K562 (cell line): ENCODE measurements around the gene CTDSPL.

Source experiments
- CHD1 ChIP-seq: fragments of 200-600 bp; sonication (generic); IDR thresholded peaks from one replicate; pipeline ENCODE4 v1.6.1; 2012; ENCODE audit warnings: mild to moderate bottlenecking, moderate library complexity, low read length, inconsistent platforms
- HDGF ChIP-seq: fragments of 450-650 bp; IDR thresholded peaks from 2 replicates; pipeline ENCODE4 v1.6.1; 2016
- NUFIP1 ChIP-seq: fragments of 450-650 bp; IDR thresholded peaks from 2 replicates; pipeline ENCODE4 v1.6.1; 2018; ENCODE audit not compliant: partially characterized antibody
- POLR2AphosphoS5 ChIP-seq: IDR thresholded peaks from 2 replicates; pipeline ENCODE4 v1.6.1; 2011; ENCODE audit warnings: mild to moderate bottlenecking, low read depth, low read length, moderate library complexity; ENCODE audit not compliant: control insufficient read depth, insufficient read depth
- POLR2G ChIP-seq: fragments of 200-400 bp; formaldehyde crosslinking; IDR thresholded peaks from 2 replicates; pipeline ENCODE4 v1.6.1; 2017; ENCODE audit warnings: low read depth, mild to moderate bottlenecking, antibody characterized with exemption, low read length, moderate library complexity
- ZKSCAN1 ChIP-seq: fragments of 150-350 bp; IDR thresholded peaks from 2 replicates; pipeline ENCODE4 v1.6.1; 2016; ENCODE audit warnings: low read depth, low read length
- ZNF431 ChIP-seq: sonication (generic); formaldehyde crosslinking; IDR thresholded peaks from 2 replicates; pipeline ENCODE4 v1.8.0; 2022; ENCODE audit warnings: mild to moderate bottlenecking, missing genetic modification reagents

DNA sequence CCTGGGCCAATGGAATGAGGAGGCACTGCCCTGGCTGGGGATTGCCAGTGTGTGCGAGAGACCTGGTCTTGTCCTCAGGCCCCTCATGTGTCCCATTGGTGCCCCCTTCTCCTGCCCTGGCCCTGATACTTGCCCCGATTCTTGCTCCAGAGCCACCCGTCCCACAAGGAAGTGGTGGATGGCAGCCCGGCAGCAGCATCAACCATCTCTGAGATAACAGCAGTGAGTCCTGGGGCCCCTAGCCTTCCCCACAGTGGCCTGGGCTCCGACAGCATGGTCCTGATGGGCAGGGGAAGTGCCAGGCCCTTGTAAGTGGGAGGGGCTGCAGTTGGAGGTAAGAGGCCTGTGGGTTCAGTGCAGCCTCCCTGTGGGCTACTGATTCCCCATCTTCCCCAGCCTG is 144.4 kb downstream of the CTDSPL start:
- TF ChIP-seq ZKSCAN1 (no peak), POLR2G (peak; percentile 68), HDGF (no peak), ZNF431 (CRISPR knock-in tag) (no peak), POLR2AphosphoS5 (no peak; the same call in 1 of the 2 replicates), CHD1 (no peak), NUFIP1 (no peak)
